OCI-LY1 (cell line): Measurements from ENCODE around the gene PAFAH1B1.

Experiments used
- H2AFZ ChIP-seq: fragments of 200-600 bp; sonication (generic), shearing (Covaris generic); 2 replicates; pipeline ENCODE4 v1.6.0; 2014; ENCODE audit warnings: antibody characterized with exemption, mild to moderate bottlenecking, low read length
- H3F3A ChIP-seq: fragments of 200-600 bp; sonication (generic), shearing (Covaris generic); 2 replicates; pipeline ENCODE4 v1.6.0; 2014; ENCODE audit warnings: mild to moderate bottlenecking, antibody characterized with exemption, low read length, moderate library complexity; ENCODE audit not compliant: insufficient read depth
- H3K27ac ChIP-seq: fragments of 200-600 bp; sonication (generic); 2 replicates; pipeline ENCODE4 v1.5.1; 2014; ENCODE audit warnings: low read length, mixed run types, mild to moderate bottlenecking, low read depth; ENCODE audit not compliant: poor library complexity, severe bottlenecking
- H3K27me3 ChIP-seq: fragments of 200-600 bp; sonication (generic); 2 replicates; pipeline ENCODE4 v1.6.0; 2014; ENCODE audit warnings: antibody characterized with exemption, mild to moderate bottlenecking, low read length, moderate library complexity; ENCODE audit not compliant: insufficient read depth
- H3K36me3 ChIP-seq: fragments of 200-600 bp; sonication (generic); 2 replicates; pipeline ENCODE4 v1.6.1; 2014; ENCODE audit warnings: mild to moderate bottlenecking, antibody characterized with exemption, low read length, moderate library complexity, mixed read lengths; ENCODE audit not compliant: insufficient read depth
- H3K4me1 ChIP-seq: fragments of 200-600 bp; sonication (generic); 2 replicates; pipeline ENCODE4 v1.5.1; 2014; ENCODE audit warnings: mild to moderate bottlenecking, low read length, moderate library complexity; ENCODE audit not compliant: insufficient read depth, severe bottlenecking
- H3K4me2 ChIP-seq: fragments of 200-600 bp; sonication (generic), shearing (Covaris generic); 2 replicates; pipeline ENCODE4 v1.6.1; 2014; ENCODE audit warnings: low read length
- H3K4me3 ChIP-seq: fragments of 200-600 bp; sonication (generic); 2 replicates; pipeline ENCODE4 v1.5.1; 2014; ENCODE audit warnings: low read length, low read depth, mild to moderate bottlenecking, mixed read lengths; ENCODE audit not compliant: poor library complexity, severe bottlenecking
- H3K79me2 ChIP-seq: fragments of 200-600 bp; shearing (Covaris generic); 2 replicates; pipeline ENCODE4 v1.6.1; 2016; ENCODE audit warnings: mixed run types, low read length, mixed read lengths; ENCODE audit not compliant: insufficient read depth
- H3K9ac ChIP-seq: fragments of 200-600 bp; sonication (generic), shearing (Covaris generic); 2 replicates; pipeline ENCODE4 v1.6.1; 2014; ENCODE audit warnings: mild to moderate bottlenecking, low read length, mixed read lengths
- H3K9me2 ChIP-seq: fragments of 200-600 bp; sonication (generic), shearing (Covaris generic); 2 replicates; pipeline ENCODE4 v1.6.1; 2014; ENCODE audit warnings: low read depth, mild to moderate bottlenecking, low read length, mixed read lengths
- H3K9me3 ChIP-seq: fragments of 200-600 bp; shearing (Covaris generic); 2 replicates; pipeline ENCODE4 v1.6.1; 2014; ENCODE audit warnings: low read length, mixed read lengths
- H4K20me1 ChIP-seq: fragments of 200-600 bp; sonication (generic), shearing (Covaris generic); 2 replicates; pipeline ENCODE4 v1.6.0; 2016; ENCODE audit warnings: mild to moderate bottlenecking, low read length; ENCODE audit not compliant: insufficient read depth
- EZH2 ChIP-seq: fragments of 200-600 bp; sonication (generic), shearing (Covaris generic); IDR thresholded peaks from 2 replicates; pipeline ENCODE4 v1.8.0; 2017; ENCODE audit warnings: borderline replicate concordance, mixed run types, mild to moderate bottlenecking, antibody characterized with exemption, low read length, moderate library complexity, mixed read lengths
- TF ChIP-seq, protein P1 (sequence below): fragments of 200-600 bp; sonication (generic), shearing (Covaris generic); IDR thresholded peaks from 2 replicates; pipeline ENCODE4 v1.5.1; 2017; ENCODE audit warnings: mild to moderate bottlenecking, antibody characterized with exemption, low read length, moderate library complexity, mixed read lengths

The PAFAH1B1 gene

GRCh38 chr17:2634361-2634960, 41.0 kb downstream of the PAFAH1B1 start:
- H3K27ac ChIP-seq = no peak overlapping the region
- H3K27me3 ChIP-seq = no peaks in the 10 kb centered on the region
- no peak overlapping the region for H3K4me2 ChIP-seq
- H3K4me1 ChIP-seq = peaks cover 5% of the 10 kb centered on the region
- H3K4me3 ChIP-seq = no peak overlapping the region
- H3K9me3 ChIP-seq = no peaks in the 10 kb centered on the region; the same call in 1 of the 2 replicates
- no peaks in the 10 kb centered on the region for H3F3A ChIP-seq
- H3K9ac ChIP-seq = no peak overlapping the region
- no peaks in the 10 kb centered on the region for H4K20me1 ChIP-seq
- peaks cover 59% of the 10 kb centered on the region for H3K36me3 ChIP-seq
- peaks cover 79% of the 10 kb centered on the region for H3K79me2 ChIP-seq
- H3K9me2 ChIP-seq = no peaks in the 10 kb centered on the region
- TF ChIP-seq, protein P1, sequence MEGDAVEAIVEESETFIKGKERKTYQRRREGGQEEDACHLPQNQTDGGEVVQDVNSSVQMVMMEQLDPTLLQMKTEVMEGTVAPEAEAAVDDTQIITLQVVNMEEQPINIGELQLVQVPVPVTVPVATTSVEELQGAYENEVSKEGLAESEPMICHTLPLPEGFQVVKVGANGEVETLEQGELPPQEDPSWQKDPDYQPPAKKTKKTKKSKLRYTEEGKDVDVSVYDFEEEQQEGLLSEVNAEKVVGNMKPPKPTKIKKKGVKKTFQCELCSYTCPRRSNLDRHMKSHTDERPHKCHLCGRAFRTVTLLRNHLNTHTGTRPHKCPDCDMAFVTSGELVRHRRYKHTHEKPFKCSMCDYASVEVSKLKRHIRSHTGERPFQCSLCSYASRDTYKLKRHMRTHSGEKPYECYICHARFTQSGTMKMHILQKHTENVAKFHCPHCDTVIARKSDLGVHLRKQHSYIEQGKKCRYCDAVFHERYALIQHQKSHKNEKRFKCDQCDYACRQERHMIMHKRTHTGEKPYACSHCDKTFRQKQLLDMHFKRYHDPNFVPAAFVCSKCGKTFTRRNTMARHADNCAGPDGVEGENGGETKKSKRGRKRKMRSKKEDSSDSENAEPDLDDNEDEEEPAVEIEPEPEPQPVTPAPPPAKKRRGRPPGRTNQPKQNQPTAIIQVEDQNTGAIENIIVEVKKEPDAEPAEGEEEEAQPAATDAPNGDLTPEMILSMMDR = no peak
- H2AFZ ChIP-seq = no peak overlapping the region

DNA sequence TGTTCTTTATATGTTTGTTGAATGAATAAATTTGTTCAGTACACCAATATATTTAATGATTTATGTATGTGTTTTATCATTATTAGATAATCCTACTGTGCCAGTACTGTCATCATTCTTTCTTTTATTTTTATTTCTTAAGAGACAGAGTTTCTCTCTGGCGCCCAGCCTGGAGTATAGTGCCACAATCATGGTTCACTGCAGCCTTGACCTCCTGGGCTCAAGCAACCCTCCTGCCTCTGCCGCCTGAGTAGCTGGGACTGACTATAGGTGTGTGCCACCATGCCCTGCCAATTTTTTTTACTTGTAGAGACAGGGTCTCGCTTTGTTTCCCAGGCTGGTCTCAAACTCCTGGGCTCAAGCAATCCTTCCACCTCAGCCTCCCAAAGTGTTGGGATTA, 41.8 kb downstream of the PAFAH1B1 start:
- Histone ChIP-seq H3K36me3 (peaks cover 61% of the 10 kb centered on the region), H3K27ac (no peak overlapping the region), H3K4me1 (no peaks in the 10 kb centered on the region), H2AFZ (no peak overlapping the region), H3F3A (no peaks in the 10 kb centered on the region), H3K9me2 (no peaks in the 10 kb centered on the region), H3K9me3 (no peaks in the 10 kb centered on the region), H3K4me2 (no peak overlapping the region), H3K4me3 (no peak overlapping the region), H4K20me1 (no peaks in the 10 kb centered on the region), H3K9ac (no peak overlapping the region), H3K79me2 (peaks cover 78% of the 10 kb centered on the region), H3K27me3 (no peaks in the 10 kb centered on the region)
- TF ChIP-seq, protein P1 = no peak
- TF ChIP-seq EZH2 = no peak

DNA sequence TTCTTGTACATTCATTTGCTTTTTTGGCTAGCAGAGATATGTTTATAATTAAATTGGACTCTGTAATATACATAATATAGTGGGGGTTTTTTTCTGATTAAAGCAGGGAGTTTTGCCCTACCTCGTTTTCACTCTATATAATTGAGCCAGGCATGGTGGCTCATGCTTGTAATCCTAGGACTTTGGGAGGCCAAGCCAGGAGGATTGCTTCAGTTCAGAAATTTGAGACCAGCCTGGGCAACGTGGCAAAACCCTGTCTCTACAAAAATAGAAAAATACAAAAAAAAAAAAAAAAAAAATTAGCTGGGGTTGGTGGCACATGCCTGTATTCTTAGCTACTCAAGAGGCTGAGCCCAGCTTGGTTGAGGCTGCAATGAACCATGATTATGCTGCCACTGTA, 42.2 kb downstream of the PAFAH1B1 start:
- TF ChIP-seq, protein P1 = no peak
- TF ChIP-seq EZH2 = no peak
- Histone ChIP-seq H3K27ac (no peak overlapping the region), H3K9me2 (no peaks in the 10 kb centered on the region), H3K27me3 (no peaks in the 10 kb centered on the region), H3K4me2 (no peak overlapping the region), H2AFZ (no peak overlapping the region), H3K36me3 (peaks cover 66% of the 10 kb centered on the region), H3K4me3 (no peak overlapping the region), H3K4me1 (no peaks in the 10 kb centered on the region), H3K9ac (no peak overlapping the region), H3K79me2 (peaks cover 74% of the 10 kb centered on the region), H3F3A (no peaks in the 10 kb centered on the region), H3K9me3 (no peaks in the 10 kb centered on the region), H4K20me1 (no peaks in the 10 kb centered on the region)
